Lung (tissue), 12 donors: ENCODE data around the gene ZNF503. TPM values are rescaled to one million over a fixed set of nuclear protein-coding genes. Genes with fewer than 3 reads are reported as not detected.
"Not testable (repeated sequence)": the region's sequence is repeated elsewhere in the genome, so short reads cannot be mapped to it uniquely, and the experiment has no call there.

ENCODE experiments used
- ATAC-seq: fragments of 200-7000 bp; cut with Tn5 transposase; one replicate; pipeline ENCODE4 v1.9.1; 2020; ENCODE audit warnings: moderate number of reproducible peaks; ENCODE audit not compliant: insufficient read depth, low FRiP score
- DNase-seq, 3 donors: peaks; one replicate each; pipeline ENCODE4 v3.0.0-alpha.2; 2013 to 2017
- H3K27ac ChIP-seq, 2 donors: one replicate each; pipeline ENCODE4 v1.5.1; 2013; ENCODE audit warnings: mild to moderate bottlenecking in 2 of 2, moderate library complexity in 2 of 2, control low read depth in 1 of 2, inconsistent platforms in 1 of 2, low read depth in 1 of 2, low read length in 1 of 2
- H3K27me3 ChIP-seq, 3 donors: one replicate each; pipeline ENCODE4 v1.5.1; 2013; ENCODE audit warnings: low read length in 2 of 3; ENCODE audit not compliant: control insufficient read depth in 3 of 3, insufficient read depth in 3 of 3
- H3K36me3 ChIP-seq, 4 donors: one replicate each; pipeline ENCODE4 v1.5.1; 2013; ENCODE audit warnings: low read length in 4 of 4, mild to moderate bottlenecking in 1 of 4, moderate library complexity in 1 of 4; ENCODE audit not compliant: control insufficient read depth in 4 of 4, insufficient read depth in 4 of 4
- H3K4me1 ChIP-seq, 5 donors: one replicate each; pipeline ENCODE4 v1.5.1; 2013; ENCODE audit warnings: low read length in 5 of 5, mild to moderate bottlenecking in 2 of 5, moderate library complexity in 1 of 5; ENCODE audit not compliant: control insufficient read depth in 5 of 5, insufficient read depth in 5 of 5
- H3K4me3 ChIP-seq: one replicate; pipeline ENCODE4 v1.5.1; 2013; ENCODE audit warnings: mild to moderate bottlenecking, control low read depth, moderate library complexity
- H3K9ac ChIP-seq, 2 donors: one replicate each; pipeline ENCODE4 v1.5.1; 2013; ENCODE audit warnings: low read length in 2 of 2, control low read depth in 1 of 2; ENCODE audit not compliant: insufficient read depth in 1 of 2
- H3K9me3 ChIP-seq, 4 donors: one replicate each; pipeline ENCODE4 v1.5.1; 2013; ENCODE audit warnings: low read length in 3 of 4, mild to moderate bottlenecking in 1 of 4, moderate library complexity in 1 of 4; ENCODE audit not compliant: control insufficient read depth in 4 of 4, insufficient read depth in 3 of 4
- WGBS, 2 donors: extraction: QIAGEN DNeasy Blood & Tissue Kit; methylation state at CpG; one replicate each; pipeline ENCODE4 v1.1.7; 2013; 5-methylcytosine and 5-hydroxymethylcytosine counted together
- polyA plus RNA-seq, 2 donors: library from polyadenylated mRNA; stranded (reverse); fragments of 200-250 nt; gene quantifications; one replicate each; pipeline ENCODE4 v1.2.1, GENCODE V29; 2013
- total RNA-seq, 2 donors: library from RNA; depleted of rRNA in 1 of 2; stranded (reverse); fragments of >200 nt in 1 of 2; gene quantifications; one replicate each; pipeline ENCODE4 v1.2.1, GENCODE V29; 2014 to 2021
- TF ChIP-seq, protein P1 (sequence below): IDR thresholded peaks from 2 replicates; pipeline ENCODE4 v1.5.1; 2012; ENCODE audit warnings: mild to moderate bottlenecking; ENCODE audit errors: control extremely low read depth, extremely low read depth
- donor health status: control.
- donor health status: control.
- donor health status: Bipolar disorder and iron deficiency.
- donor health status: healthy.
- donor health status: DM: yes; HTN: yes; CAD: no.

The ZNF503 gene
- total and polyA plus RNA-seq, 4 donors, result 11.7 to 37.8 (median 28.4) TPM

GRCh38 chr10:75377869-75378268 lies 23.7 kb downstream of the ZNF503 start:
- DNase-seq (no peak), ATAC-seq (no peak)
- TF ChIP-seq, protein P1, sequence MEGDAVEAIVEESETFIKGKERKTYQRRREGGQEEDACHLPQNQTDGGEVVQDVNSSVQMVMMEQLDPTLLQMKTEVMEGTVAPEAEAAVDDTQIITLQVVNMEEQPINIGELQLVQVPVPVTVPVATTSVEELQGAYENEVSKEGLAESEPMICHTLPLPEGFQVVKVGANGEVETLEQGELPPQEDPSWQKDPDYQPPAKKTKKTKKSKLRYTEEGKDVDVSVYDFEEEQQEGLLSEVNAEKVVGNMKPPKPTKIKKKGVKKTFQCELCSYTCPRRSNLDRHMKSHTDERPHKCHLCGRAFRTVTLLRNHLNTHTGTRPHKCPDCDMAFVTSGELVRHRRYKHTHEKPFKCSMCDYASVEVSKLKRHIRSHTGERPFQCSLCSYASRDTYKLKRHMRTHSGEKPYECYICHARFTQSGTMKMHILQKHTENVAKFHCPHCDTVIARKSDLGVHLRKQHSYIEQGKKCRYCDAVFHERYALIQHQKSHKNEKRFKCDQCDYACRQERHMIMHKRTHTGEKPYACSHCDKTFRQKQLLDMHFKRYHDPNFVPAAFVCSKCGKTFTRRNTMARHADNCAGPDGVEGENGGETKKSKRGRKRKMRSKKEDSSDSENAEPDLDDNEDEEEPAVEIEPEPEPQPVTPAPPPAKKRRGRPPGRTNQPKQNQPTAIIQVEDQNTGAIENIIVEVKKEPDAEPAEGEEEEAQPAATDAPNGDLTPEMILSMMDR, result no peak
- peaks cover 0 to 5% (median 0%) of the 10 kb centered on the region in 5 donors for H3K4me1 ChIP-seq
- no peak overlapping the region for H3K4me3 ChIP-seq
- 88 to 99% methylated on average over 3 of the region's 3 CpGs for WGBS, 2 donors
- H3K9ac ChIP-seq, result no peak overlapping the region
- H3K27me3 ChIP-seq, result no peaks in the 10 kb centered on the region
- H3K36me3 ChIP-seq, result no peaks in the 10 kb centered on the region
- no peaks in the 10 kb centered on the region for H3K9me3 ChIP-seq
- H3K27ac ChIP-seq, result no peak overlapping the region

GRCh38 chr10:75375838-75376237 lies 25.7 kb downstream of the ZNF503 start:
- Histone ChIP-seq H3K27ac (no peak overlapping the region), H3K9me3 (no peaks in the 10 kb centered on the region), H3K36me3 (no peaks in the 10 kb centered on the region), H3K9ac (no peak overlapping the region), H3K4me3 (no peak overlapping the region), H3K4me1 (peaks cover 0 to 5% (median 0%) of the 10 kb centered on the region in 5 donors), H3K27me3 (no peaks in the 10 kb centered on the region)
- ATAC-seq (no peak), DNase-seq (peak in 1 of 3 donors; percentile 16)
- TF ChIP-seq, protein P1, result no peak
- 51 to 74% methylated on average over 2 of the region's 2 CpGs for WGBS, 2 donors

GRCh38 chr10:75371010-75371409 lies 30.6 kb downstream of the ZNF503 start:
- H3K27me3 ChIP-seq, result no peaks in the 10 kb centered on the region
- H3K4me1 ChIP-seq, result peaks cover 0 to 3% (median 0%) of the 10 kb centered on the region in 5 donors
- no peak for DNase-seq
- no peak for ATAC-seq
- WGBS, 2 donors, result 92 to 100% methylated on average over 2 of the region's 2 CpGs
- TF ChIP-seq, protein P1, result no peak
- H3K4me3 ChIP-seq, result no peak overlapping the region
- H3K36me3 ChIP-seq, result no peaks in the 10 kb centered on the region
- H3K9ac ChIP-seq, result no peak overlapping the region
- no peaks in the 10 kb centered on the region for H3K9me3 ChIP-seq
- H3K27ac ChIP-seq, result no peak overlapping the region

DNA sequence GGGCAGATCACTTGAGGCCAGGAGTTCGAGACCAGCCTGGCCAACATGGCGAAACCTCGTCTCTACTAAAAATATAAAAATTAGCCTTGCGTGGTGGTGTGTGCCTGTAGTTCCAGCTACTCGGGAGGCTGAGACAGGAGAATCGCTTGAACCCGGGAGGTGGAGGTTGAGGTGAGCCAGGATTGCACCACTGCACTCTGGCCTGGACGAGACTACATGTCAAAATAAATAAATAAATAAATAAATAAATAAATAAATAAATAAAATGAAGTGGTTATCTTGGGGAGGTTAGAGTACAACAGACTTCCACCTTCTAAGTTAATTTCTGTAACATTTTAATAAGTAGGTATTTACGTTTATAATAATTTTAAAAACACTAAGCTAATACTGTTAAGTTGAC lies 31.7 kb downstream of the ZNF503 start:
- H3K27ac ChIP-seq, H3K36me3 ChIP-seq, DNase-seq, H3K27me3 ChIP-seq, H3K9ac ChIP-seq, ATAC-seq, H3K9me3 ChIP-seq, H3K4me1 ChIP-seq, H3K4me3 ChIP-seq: not testable (repeated sequence)
- WGBS, 2 donors, result 97% methylated on average over 9 of the region's 9 CpGs
